GM19438 (cell line): ENCODE measurements around the gene PPP1R15A.
"Not testable (repeated sequence)": the region's sequence is repeated elsewhere in the genome, so short reads cannot be mapped to it uniquely, and the experiment has no call there.

Source experiments
- ATAC-seq: cut with Tn5 transposase; IDR thresholded peaks from one replicate; pipeline ENCODE4 v1.9.1; 2021; ENCODE audit warnings: low read depth; ENCODE audit not compliant: unreplicated experiment

Gene PPP1R15A

GRCh38 chr19:48858984-48859710 is 13.1 kb upstream of the PPP1R15A start:
- ATAC-seq = no peak

DNA sequence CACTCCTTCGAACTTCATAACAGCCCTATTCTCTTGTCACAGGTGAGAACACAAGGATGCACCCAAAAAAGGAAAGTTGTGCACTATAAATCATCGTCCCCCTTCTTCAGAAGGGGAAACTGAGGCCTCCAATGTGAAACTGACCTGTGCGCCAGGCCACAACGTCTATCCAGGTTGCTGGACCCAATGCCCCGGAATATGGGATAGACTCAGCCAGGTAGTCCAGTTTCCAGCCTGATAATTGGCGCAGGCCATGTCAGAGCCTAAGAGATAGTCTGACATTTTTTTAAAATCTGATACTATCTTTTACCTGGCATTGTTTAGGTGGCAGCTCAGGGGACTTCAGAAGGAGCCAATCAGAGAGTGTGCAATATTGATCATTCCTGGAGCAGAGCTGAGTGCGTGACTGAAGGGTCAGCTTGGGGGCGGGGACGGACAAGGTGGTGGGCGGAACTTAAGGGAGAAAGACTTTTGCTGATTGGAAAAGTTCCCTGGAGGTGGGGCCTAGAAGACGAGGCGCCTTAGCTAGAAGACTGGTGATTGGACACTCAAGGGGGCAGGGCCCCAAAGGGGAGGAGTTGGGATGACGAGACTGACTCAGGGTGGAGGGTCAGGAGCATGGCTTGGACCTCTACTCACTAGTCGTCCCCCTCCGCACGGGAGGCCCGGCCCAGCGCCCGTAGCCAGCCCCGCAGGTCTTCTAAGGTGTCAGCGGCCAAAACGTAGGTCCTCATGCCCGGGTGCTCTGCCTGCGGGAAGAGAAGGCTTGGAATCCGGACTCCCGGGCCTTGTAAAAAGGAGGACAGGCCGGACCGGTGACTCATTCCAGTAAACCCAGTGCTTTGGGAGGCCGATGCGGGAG is 12.3 kb upstream of the PPP1R15A start:
- ATAC-seq = no peak

GRCh38 chr19:48861313-48861712 is 10.9 kb upstream of the PPP1R15A start:
- no peak for ATAC-seq

DNA sequence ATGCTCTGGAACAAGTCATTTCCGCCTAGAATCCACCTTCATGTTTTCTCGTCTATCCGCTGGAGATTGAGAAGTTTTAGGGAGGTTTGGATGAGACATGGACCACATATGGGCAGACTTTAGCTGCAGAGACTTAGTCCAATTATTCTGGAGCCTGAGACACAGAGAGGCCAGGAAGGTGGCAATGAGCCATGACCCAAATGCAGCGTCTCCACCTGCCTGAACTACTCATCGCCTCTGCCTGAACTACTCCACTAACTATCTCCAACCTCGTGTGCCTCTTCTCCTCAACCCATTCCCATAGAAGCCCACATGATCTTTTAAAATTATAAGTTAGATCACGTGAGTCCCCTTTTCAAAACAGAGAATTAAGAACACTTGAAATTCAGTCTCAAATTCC is 9.4 kb upstream of the PPP1R15A start:
- no peak for ATAC-seq

DNA sequence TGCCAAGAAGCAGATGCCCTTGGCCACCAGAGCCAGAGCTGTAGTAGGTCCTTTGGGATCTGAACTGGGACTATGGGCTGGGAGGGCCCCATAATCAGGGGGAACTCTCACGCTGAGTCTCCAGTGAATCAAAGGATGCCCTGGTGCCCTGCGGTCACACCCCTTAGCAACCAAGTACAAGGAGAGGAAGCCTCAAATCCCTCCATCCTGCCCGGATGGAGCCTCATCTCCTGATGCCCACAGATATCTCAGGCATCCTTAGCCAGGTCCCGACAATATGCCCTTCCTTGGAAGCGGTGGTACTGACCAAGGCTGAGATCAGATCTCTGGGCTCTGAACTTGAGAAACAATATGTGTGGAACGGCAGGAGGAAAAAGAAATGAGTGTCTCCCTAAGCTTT is 5.5 kb upstream of the PPP1R15A start:
- no peak for ATAC-seq

GRCh38 chr19:48867123-48867745 is 5.0 kb upstream of the PPP1R15A start:
- ATAC-seq = no peak

DNA sequence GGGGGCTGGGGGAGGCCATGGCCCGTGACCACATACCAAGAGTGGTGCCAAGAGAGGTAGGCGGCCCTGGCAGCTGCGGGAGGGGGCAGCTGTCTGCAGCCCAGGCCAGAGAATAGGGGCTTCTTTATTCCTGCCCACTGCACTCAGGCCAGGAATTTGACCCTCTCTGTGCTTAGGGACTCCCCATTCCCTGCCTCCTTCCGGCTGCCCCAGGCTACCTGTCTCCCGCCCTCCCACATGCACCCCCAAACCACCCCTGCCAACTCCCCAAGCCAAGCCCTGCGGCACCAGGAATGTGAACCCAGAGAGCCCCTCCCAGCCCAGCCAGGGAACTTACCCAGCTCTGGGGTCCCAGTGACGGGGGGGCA is 4.5 kb upstream of the PPP1R15A start:
- ATAC-seq = no peak

- ATAC-seq = no peak
These were observed 3.9 kb upstream of the PPP1R15A start, which contains the start of gene PLEKHA4 for GRCh38 chr19:48868114-48868886. TSS of gene PLEKHA4 (minus strand) at chr19:48868617. CDS start at chr19:48867620, 997 bp downstream.

GRCh38 chr19:48870048-48870447 is 2.2 kb upstream of the PPP1R15A start:
- ATAC-seq = no peak

DNA sequence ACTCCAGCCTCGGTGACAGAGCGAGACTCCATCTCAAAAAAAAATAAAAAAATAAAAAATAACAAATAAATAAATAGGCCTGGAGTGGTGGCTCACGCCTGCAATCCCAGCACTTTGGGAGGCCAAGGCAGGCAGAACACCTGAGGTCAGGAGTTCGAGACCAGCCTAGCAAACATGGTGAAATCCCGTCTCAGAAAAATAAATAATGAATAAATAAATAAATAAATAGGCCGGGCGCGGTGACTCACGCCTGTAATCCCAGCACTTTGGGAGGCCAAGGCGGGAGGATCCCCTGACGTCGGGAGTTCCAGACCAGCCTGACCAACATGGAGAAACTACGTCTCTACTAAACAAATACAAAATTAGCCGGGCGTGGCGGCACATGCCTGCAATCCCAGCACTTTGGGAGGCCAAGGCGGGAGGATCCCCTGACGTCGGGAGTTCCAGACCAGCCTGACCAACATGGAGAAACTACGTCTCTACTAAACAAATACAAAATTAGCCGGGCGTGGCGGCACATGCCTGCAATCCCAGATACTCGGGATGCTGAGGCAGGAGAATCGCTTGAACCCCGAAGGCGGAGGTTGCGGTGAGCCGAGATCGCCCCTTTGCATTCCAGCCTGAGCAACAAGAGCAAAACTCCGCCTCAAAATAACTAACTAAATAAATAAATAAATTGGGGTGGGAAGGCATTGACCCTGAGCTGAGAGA is 595 bp upstream of the PPP1R15A start:
- not testable (repeated sequence) for ATAC-seq

GRCh38 chr19:48872884-48873475 is 759 bp downstream of the PPP1R15A start:
- ATAC-seq = no peak

- ATAC-seq = no peak
These were observed 1.5 kb downstream of the PPP1R15A start for GRCh38 chr19:48873476-48874302.

DNA sequence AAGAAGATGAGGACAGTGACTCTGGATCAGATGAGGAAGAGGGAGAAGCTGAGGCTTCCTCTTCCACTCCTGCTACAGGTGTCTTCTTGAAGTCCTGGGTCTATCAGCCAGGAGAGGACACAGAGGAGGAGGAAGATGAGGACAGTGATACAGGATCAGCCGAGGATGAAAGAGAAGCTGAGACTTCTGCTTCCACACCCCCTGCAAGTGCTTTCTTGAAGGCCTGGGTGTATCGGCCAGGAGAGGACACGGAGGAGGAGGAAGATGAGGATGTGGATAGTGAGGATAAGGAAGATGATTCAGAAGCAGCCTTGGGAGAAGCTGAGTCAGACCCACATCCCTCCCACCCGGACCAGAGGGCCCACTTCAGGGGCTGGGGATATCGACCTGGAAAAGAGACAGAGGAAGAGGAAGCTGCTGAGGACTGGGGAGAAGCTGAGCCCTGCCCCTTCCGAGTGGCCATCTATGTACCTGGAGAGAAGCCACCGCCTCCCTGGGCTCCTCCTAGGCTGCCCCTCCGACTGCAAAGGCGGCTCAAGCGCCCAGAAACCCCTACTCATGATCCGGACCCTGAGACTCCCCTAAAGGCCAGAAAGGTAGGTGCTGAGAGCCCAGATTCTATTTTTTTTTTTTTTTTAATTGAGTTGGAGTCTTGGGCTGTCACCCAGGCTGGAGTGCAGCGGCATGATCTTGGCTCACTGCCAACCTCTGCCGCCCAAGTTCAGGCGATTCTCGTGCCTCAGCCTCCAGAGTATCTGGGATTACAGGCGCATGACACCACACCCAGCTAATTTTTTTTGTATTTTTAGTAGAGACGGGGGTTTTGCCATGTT is 2.3 kb downstream of the PPP1R15A start:
- ATAC-seq = no peak

DNA sequence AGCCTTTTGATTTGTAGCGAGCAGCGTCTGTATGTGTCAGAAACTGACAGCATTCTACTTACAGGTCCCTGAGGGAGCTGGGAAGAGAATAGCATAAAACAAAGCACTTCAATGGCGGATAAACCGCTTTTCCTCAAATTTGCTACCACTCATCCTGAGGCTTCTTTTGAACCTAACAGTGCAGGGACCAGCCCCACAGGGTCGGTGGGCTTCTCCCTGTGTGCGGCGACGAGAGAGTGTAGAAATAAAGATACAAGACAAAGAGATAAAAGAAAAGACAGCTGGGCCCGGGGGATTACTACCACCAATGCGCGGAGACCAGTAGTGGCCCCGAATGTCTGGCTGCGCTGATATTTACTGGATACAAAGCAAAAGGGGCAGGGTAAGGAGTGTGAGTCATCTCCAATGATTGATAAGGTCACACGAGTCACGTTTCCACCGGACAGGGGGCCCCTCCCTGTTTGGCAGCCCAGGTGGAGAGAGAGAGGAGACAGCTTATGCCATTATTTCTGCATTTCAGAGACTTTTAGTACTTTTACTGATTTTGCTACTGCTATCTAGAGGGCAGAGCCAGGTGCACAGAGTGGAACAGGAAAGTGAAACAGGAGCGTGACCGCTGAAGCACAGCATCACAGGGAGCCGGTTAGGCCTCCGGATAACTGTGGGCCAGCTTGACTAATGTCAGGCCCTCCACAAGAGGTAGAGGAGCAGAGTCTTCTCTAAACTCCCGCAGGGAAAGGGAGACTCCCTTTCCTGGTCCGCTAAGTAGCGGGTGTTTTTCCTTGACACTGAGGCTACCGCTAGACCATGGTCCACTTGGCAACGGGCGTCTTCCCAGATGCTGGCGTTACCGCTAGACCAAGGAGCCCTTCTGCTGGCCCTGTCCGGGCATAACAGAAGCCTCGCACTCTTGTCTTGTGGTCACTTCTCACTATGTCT is 4.1 kb downstream of the PPP1R15A start:
- not testable (repeated sequence) for ATAC-seq

DNA sequence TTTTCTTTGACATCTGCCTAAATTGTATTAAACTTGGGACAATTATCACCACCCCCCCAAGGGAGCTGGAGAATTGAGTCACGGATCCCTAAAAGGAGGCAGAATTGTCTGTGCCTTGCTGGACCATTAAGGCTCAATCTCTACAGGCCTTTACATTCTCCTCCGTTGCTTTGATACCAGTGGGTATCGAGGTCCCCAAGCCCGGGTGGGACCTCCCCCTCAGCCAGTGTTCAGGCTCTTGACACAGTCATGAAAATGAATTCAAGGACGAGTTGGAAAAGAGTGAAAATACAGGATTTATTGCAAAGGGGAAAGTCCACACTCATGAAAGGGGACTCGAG is 5.6 kb downstream of the PPP1R15A start:
- ATAC-seq = no peak

DNA sequence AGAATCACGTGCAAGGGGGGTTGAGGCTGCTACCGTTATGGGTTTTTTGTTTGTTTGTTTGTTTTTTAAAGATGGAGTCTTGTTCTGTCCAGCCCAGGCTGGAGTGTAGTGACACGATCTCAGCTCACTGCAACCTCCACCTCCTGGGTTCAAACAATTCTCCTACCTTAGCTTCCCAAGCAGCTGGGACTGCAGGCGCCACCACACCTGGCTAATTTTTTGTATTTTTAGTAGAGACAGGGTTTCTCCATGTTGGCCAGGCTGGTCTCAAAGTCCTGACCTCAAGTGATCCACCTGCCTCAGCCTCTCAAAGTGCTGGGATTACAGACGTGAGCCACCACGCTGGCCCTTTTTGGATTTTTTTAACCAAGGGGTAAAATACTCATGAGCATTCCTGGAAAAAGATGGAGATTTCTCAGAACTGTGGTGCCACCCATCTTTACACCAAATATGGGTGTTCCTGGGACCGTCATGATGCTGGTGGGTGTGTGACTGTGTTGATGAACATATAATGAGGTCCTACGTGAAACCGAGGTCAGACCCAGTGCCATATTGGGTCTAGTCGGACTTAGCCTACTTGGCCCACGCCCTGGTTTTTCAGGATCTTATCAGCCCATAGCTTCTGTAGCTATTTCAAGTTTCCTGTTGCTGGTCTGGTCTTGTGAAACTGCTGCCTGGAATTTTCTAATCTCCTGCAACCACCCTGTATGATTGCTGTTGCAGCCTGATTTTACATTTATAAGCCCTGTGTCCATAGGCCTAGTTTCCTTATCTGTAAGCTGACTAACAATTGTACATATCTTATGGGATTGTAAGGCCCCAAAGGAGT is 6.2 kb downstream of the PPP1R15A start:
- ATAC-seq = no peak
